HTERT RPE-1 (cell line): Measurements from ENCODE around the gene ENO1.
"Not testable (repeated sequence)": the region's sequence is repeated elsewhere in the genome, so short reads cannot be mapped to it uniquely, and the experiment has no call there.

ENCODE experiments used
- in situ Hi-C: fragments of 300-500 bp; cut with MboI; formaldehyde crosslinking; loops from 4 replicates; pipeline ENCODE4 v1.14.3; 2020; ENCODE audit warnings: low sequenced_read_pairs

ENO1 gene

DNA sequence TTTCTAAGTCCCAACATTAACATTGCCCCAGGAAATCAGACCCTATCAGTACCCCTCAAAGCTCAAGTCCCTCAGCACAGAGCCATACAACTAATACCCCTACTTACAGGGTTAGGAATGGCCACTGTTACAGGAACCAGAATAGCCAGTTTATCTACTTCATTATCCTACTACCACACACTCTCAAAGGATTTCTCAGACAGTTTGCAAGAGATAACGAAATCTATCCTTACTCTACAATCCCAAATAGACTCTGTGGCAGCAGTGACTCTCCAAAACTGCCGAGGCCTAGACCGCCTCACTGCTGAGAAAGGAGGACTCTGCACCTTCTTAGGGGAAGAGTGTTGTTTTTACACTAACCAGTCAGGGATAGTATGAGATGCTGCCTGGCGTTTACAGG is 19.0 kb upstream of the ENO1 start:
- in situ Hi-C loops: not testable (repeated sequence)

DNA sequence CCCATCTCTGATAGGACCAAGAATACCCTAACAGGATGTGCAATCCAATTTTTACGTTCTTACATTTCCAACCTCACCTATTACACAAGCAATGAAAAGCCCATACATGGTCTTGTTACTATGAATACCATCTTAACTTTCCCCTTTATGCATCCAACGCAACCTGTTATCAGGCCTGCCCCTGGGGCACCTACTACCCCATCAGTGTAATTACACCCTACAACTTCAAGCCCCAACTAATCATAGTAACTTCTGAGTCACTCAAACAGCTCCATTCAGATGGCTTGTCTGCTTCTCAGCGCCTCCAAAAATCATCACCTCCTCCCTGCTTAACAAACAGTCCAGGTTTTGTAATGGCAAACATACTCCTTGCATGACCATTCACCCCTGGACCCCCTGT is 18.3 kb upstream of the ENO1 start:
- in situ Hi-C loops: not testable (repeated sequence)

DNA sequence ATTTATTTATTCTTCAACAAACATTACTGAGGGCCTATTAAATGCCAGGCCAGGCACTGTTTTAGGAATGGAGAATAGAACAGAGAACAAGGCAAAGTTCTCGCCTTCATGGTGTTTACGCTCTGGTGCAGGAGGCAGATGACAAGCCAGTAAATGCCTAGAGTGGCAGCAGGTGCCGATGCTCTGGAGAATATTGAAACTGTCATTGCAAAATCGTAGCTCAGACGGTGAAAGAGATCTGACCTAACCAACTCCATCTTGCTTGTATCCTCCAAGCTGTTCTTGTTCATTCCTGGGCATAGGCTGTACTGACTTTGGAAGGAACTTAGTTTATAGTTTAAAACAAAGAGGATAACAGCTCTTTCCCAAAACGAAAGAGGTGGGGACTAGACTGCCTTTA is 13.5 kb upstream of the ENO1 start:
- in situ Hi-C loops: no loop called here

DNA sequence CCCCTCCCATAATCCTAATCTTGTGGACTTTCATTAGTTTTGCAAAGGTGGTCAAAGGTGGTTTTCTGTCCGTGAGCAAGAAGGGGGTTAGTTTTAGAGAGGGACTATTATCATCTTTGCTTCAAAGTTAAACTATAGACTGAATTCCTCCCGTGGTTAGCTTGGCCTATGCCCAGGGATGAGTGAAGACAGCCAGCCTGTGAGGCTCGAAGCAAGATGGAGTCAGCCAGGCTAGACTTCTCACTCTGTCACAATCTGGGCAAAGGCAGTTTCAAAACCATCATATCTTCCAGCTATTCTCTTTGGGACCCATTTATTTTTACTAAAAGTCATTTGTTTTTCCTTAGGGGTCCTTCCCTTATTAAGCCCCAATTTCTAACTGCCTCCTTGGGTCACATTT is 12.9 kb upstream of the ENO1 start:
- in situ Hi-C loops: no loop called here

DNA sequence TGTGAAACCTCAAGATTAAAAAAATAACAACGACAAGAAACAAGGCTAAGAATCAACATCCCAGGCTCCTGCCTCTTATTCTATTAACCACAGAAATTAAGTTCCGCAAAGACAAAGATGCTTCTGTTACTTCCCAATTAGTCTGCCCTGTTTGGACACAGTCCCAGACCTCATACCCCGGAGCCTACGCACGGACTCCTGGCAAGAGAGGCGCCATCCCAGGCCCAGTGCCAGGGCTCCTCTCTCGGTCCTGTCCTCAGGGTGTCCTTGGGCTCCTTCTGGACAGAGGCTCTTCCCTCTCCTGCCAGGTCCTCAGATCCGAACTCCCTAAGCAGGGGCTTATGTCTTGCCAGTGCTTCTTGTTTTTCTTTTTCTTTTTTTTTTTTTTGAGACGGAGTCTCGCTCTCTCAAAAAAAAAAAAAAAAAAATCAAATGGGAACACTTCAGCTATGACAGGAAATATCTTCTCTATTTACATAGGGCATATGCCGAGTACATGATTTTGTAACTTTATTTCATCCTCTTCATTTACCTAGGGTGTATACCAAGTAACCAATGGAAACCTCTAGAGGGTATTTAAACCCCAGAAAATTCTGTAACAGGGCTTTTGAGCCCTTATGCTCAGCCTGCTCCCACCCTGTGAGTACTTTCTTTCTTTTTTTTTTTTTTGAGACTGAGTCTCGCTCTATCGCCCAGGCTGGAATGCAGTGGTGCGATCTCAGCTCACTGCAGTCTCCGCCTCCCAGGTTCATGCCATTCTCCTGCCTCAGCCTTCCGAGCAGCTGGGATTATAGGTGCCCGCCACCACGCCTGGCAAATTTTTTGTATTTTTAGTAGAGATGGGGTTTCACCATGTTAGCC is 11.7 kb upstream of the ENO1 start:
- in situ Hi-C loops: no loop called here

DNA sequence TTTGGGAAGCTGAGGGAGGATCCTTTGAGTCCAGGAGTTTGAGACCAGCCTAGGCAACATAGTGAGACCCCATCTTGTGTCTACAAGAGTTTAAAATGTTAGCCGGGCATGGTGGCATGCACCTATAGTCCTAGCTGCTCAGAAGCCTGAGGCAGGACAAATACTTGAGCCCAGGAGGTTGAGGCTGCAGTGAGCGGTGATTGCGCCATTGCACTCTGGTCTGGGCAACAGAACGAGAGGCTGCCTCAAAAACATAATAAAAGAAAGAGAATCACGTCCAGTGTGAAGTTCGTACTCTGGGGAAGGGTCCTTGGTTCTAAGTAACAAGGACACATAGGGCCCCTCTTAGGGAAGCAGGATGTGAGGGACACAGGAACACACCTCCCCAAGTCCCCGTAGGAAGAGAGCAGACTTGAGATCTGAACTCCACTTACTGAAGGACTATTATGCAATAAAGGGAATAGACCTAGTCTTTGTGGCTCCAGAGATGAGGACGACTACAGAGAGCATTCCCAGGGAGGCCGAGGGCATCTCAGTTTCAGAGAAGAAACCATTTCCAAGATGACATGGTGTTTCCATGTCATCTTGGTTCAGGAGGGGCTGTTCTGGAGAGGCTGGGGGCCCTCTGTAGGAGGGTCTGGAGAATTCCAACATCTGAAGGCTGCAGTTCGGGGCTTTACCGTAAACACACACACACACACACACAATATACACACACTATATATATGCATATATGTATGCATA is 10.8 kb upstream of the ENO1 start:
- in situ Hi-C loops: no loop called here

DNA sequence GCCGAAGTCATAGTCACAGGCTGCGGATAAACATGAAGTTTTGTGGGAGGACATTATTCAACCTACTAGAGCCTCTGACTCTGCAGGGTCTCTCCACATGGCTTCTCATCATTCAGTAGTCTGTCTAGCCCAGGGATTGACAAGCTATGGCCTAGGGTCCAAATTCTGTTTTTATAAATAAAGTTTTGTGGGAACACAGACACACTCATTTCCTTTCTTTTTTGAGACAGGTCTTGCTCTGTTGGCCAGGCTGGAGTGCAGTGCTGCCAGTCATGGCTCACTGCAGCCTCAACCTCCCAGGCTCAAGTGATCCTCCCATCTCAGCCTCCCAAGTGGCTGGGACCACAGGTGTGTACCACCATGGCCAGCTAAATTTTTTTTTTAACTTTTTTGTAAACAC is 8.1 kb upstream of the ENO1 start:
- in situ Hi-C loops: no loop called here

DNA sequence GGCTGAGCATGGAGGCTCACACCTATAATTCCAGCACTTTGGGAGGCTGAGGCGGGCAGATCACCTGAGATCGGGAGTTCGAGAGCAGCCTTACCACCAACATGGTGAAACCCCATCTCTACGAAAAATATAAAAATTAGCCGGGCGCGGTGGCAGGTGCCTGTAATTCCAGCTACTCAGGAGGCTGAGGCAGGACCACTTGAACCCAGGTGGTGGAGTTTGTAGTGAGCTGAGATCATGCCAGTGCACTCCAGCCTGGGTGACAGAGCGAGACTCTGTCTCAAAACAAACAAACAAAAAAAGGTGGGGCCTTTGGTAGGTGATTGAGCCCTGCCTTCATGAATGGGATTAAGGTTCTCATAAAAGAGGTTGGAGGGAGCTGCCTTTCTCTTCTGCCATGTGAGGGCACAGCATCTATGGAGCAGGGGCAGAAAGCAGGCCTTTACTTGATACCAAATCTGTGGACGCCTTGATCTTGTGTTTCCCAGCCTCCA is 7.6 kb upstream of the ENO1 start:
- in situ Hi-C loops: not testable (repeated sequence)

DNA sequence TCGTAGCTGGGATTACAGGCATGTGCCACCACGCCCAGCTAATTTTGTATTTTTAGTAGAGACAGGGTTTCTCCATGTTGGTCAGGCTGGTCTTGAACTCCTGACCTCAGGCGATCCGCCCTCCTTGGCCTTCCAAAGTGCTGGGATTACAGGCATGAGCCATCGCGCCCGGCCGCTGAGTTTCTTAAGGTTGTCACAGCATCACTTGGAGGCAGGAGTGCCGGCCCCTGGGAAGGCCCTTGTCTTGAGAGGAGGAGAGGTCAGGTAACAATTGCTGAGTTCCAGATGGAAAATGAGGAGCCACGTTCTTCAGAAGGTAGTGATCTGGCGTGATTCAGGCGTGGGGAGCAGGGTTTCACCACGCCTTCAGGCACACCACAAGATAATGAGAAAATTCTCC is 5.6 kb upstream of the ENO1 start:
- in situ Hi-C loops: not testable (repeated sequence)

DNA sequence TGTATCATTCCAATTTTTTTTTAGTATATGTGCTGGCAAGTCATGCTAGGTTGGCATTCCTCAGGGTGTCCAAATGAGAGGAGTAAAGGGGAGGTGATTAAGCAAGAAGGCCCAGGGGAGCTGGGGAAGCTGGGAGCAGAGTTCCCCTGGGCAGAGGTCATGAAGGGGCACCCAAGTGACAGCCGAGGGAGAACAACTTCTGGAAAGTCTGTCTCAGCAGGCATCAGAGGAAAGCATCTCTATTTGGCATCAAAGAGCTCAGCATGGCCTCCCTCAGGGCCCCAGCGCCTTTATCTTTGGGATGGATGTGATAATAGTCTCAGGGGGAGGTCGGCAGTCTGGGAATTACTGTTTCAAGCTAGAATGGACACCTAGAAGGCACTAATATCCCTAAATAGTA is 5.0 kb upstream of the ENO1 start:
- in situ Hi-C loops: no loop called here

DNA sequence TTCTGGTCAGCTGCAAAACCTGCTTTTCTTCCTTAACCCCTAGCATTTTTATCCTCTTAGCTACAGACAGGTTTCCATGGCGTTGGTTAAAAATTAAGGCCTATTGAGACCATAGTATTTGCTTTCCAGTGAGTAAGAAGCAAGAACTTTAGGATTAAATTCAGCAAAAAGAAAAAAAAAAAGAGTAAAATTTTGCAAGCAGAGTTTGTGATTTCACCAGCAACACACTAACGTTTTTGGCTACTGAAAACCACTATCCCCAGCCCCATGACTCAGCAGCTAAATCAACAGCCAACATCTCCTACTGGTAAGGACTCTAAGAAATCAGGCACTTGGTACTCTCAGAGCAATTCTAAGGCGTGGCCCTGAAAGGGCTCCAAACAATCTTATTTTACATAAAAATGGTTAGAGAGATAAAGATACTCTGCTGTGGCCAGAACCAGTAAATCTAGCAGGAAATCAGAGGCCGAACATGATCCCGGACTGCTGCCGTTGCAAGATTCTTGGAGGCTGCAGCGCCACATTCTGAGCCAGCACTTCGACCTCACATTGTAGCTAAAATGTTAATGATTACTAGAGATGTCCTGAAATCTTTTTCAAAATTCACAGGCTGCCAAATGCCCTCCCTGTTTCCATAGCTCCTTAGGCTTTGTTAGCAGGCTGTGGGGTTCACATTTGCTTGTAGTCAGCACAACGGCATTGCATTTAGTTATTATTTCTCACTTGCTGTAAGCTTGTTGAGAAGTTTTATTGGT is 1.6 kb upstream of the ENO1 start:
- in situ Hi-C loops: no loop called here

DNA sequence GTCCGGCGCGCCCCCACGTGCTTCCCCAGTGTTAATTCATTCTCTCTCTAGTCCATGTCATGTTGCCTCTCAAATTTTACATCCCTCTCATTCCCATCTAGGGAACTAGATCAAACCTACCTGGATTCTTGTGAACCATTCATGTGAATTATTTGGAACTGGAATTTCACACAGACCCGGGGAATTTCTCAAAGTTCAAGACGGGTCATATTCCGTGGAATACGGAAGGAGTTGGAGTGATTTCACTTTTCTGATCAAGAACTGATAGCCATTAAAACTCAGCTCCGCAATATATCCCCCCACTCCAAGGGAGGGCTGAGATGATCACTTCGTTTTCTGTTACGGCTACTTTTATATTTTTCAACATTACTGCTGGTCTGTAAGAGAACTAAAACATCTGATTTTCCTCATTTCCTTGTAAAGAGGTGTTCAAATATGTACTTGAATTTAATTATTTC is 1.0 kb upstream of the ENO1 start:
- in situ Hi-C loops: no loop called here

DNA sequence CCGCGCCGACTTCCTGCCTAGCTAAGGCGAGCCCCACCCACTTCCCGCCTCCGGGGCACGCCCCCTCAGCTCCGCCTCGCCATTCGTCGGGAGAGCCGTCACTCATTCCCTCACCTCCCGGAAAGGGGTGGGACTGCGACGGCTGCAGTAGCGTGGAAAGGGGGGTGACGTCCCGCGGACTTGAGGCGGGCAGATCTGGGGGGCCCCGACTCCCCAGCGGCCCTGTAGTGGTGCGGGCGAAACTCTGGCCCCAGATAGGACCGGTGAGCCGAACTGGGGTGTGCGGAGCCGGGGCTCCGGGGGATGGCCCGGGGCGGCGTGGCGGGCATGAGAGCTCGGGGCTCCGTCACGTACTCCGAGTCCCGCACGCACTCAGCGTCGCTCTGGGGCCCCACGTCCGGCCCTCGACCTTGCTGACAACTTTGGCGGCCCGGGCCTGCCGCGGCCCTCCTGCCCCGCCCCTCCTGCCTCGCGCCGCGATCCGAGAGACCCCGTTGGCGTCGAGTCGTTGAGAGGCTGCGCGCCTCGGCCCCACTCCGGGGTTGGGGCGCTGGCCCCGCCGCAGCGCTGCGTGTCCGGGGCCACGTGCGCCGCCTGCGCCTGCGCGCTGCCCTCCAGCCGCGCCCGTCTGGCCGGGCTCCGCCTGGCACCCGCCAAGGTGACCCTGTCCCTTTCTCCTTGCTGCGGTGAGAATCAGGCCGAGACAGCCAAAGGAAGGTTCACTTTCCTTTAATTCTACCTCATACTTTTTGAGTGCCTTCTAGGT is 395 bp upstream of the ENO1 start:
- in situ Hi-C loops: no loop called here

DNA sequence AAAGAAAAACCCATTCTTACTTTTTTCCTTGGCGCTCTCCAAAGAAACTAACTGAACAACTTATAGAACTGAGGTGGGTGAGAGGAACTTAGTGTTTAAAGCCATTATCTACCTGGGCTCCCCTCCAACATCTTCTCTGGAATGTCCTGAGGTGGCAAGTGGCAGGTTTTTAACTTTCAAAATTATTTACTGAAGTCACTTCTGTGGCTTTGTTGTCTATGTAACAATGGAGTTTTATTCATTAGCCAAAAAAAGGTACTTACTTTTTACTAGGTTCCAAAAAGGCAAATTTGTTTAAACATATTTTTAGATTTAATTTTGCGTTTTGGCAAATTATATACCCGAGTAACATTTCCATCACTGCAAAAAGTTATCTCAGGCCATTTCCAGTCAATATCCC is 2.4 kb downstream of the ENO1 start:
- in situ Hi-C loops: no loop called here

DNA sequence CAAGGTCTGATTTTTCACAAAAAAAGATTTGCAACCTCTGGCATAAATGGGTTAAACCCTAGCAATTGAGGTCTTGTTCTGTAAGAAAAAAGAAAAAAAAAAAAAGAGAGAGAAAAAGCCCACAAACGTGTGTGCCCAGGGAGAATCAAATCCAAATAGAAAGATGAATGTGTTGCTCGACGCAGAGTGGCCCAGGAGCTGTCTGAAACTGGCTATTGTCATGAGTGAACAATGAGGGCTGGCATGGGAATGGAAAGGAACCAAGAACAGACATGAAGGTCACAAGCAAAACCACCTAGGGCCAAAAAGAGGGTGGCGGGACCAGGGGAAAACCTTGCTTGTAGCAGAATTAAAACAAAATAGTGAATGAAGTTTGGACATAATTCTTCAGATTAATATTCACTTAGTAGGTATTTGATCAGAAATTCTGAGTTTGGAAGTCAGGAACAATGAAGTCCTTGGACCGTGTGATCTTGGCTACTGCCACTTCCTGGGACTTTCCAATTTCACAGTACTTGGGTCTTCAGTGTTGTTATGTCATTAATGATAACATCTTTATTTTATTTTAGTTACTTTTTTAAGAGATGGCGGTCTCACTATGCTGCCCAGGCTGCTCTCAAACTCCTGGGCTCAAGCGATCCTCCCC is 3.1 kb downstream of the ENO1 start:
- in situ Hi-C loops: no loop called here

DNA sequence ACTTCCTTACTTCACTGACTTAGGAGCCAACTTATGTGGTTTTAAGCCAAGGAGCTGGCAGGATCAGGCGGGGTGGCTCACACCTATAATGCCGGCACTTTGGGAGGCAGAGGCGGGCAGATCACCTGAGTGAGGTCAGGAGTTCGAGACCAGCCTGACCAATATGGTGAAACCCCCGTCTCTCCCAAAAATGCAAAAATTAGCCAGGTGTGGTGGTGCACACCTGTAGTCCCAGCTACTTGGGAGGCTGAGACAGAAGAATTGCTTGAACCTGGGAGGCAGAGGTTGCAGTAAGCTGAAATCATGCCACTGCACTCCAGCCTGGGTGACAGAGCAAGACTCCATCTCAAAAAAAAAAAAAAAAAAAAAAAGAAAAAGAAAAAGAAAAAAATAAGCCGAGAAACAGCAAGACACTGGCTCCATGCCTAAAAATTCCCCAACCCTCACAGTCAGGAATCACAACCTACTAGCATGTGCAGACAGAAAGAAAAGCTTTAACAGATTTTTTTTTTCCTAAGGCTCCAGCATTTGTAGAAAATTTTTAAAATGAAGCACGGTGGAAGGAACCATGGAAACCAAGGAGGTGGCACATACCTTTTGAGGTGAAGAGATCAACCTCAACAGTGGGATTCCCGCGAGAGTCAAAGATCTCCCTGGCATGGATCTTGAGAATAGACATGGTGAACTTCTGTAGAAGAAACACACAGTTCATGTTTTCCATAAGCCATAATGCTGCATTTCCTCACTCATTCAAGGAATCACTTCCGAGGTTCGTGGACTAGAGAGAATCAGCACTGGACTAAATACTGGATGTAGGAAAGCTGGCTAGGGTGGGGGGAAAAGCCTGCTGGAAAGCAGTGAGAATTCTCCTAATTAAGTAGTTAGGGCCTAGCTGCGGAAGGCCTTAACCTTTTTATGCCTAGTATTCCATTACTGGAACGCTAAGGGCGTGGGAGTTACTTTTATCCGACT is 4.0 kb downstream of the ENO1 start:
- in situ Hi-C loops: no loop called here

DNA sequence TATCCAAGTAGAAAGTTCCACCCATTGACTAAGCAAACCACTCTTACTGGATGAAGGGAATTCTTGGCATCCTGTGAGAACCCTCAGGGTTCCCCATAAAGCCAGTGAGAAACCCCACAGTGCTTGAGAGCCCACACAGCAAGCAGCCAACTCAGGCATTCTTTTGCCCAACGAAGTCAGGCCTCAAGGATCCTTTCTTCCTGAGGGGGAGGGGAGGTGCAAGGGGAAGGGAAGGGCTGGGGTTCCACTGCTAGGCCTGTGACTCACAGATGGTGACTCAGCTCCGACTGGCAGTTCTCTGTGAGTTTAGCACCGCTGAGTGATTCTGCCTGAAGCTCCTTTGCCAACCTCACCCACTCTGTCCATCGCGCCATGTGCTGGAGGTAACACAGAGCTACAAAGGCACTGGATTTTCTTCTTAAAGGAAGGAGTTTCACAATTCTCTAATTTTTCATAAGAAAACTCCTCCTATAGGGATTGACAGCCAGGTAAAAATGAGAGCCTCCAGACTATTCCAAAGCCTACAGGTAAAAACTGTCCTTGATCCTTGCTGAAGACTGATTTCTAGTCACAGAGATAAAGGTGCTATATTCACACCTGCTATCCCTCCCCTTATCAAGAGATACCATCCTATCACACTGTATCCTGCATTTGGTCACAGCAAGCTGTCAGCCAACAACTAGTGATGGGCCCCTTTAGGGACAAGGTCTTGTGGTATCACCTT is 4.8 kb downstream of the ENO1 start:
- in situ Hi-C loops: no loop called here

DNA sequence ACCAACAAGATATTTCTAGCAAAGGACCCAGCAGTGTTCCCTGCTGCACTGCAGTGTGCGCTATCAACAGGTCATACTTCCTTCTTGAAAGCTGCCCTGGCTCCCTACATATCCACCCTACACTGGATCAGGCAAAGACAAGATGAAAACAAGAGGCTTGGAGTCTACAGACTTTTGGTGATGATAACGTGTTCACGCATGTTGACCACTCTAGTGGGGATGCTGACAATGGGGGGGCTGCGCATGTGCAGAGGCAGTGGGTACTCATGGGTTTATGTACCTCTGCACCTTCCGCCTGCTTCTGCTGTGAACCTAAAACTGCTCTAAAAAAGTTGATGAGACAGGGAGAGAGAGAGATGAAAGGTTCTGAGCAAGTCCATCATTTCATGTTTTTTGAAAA is 5.5 kb downstream of the ENO1 start:
- in situ Hi-C loops: no loop called here
